Esophagus squamous epithelium (tissue), 4 donors: ENCODE results near the gene SGCE.

ENCODE experiments used
- CTCF ChIP-seq, 6 experiments: fragments of 450-650 bp in 4 of 6; fragments of 200-600 bp in 2 of 6; sonication (generic) in 2 of 6; IDR thresholded peaks; one replicate each; pipeline ENCODE4 v1.5.1; 2016 to 2019; ENCODE audit warnings: antibody characterized with exemption in 6 of 6, mild to moderate bottlenecking in 4 of 6, moderate library complexity in 4 of 6
- POLR2A ChIP-seq, 4 donors: fragments of 450-650 bp; IDR thresholded peaks; one replicate each; pipeline ENCODE4 v1.6.1; 2017; ENCODE audit warnings: antibody characterized with exemption in 4 of 4, mild to moderate bottlenecking in 4 of 4, moderate library complexity in 3 of 4

- no peak for TF ChIP-seq CTCF (IDR thresholded peaks at IDR 0.05)
- TF ChIP-seq POLR2A (IDR thresholded peaks at IDR 0.05), result no peak
These were observed 98.7 kb downstream of the SGCE start for GRCh38 chr7:94557215-94557614.
